Nephron (organoid): ENCODE measurements around the gene KIF26A.

Experiments
- H3K27ac Mint-ChIP-seq, 3 experiments: 2 replicates each; pipeline ENCODE4 v1.8.0; 2020; ENCODE audit warnings: mixed read lengths in 3 of 3, mild to moderate bottlenecking in 2 of 3, moderate library complexity in 1 of 3
- H3K27me3 Mint-ChIP-seq: 2 replicates; pipeline ENCODE4 v1.8.0; 2021; ENCODE audit warnings: low read depth, mild to moderate bottlenecking, moderate library complexity, mixed read lengths
- H3K36me3 Mint-ChIP-seq: 2 replicates; pipeline ENCODE4 v1.8.0; 2020; ENCODE audit warnings: low read depth, mixed read lengths
- H3K4me1 Mint-ChIP-seq: 2 replicates; pipeline ENCODE4 v1.8.0; 2020; ENCODE audit warnings: mixed read lengths
- H3K4me3 Mint-ChIP-seq, 3 experiments: 2 replicates each; pipeline ENCODE4 v1.8.0; 2020; ENCODE audit warnings: mild to moderate bottlenecking in 3 of 3, mixed read lengths in 3 of 3, moderate library complexity in 2 of 3
- H3K9me3 Mint-ChIP-seq: 2 replicates; pipeline ENCODE4 v1.8.0; 2020; ENCODE audit warnings: mixed read lengths
- TF ChIP-seq, protein P1 (sequence below), 3 experiments: fragments of 200-600 bp; sonication (generic); IDR thresholded peaks; one replicate each; pipeline ENCODE4 v1.5.0; 2021; ENCODE audit warnings: antibody characterized with exemption in 3 of 3; ENCODE audit not compliant: unreplicated experiment in 3 of 3

The KIF26A gene

DNA sequence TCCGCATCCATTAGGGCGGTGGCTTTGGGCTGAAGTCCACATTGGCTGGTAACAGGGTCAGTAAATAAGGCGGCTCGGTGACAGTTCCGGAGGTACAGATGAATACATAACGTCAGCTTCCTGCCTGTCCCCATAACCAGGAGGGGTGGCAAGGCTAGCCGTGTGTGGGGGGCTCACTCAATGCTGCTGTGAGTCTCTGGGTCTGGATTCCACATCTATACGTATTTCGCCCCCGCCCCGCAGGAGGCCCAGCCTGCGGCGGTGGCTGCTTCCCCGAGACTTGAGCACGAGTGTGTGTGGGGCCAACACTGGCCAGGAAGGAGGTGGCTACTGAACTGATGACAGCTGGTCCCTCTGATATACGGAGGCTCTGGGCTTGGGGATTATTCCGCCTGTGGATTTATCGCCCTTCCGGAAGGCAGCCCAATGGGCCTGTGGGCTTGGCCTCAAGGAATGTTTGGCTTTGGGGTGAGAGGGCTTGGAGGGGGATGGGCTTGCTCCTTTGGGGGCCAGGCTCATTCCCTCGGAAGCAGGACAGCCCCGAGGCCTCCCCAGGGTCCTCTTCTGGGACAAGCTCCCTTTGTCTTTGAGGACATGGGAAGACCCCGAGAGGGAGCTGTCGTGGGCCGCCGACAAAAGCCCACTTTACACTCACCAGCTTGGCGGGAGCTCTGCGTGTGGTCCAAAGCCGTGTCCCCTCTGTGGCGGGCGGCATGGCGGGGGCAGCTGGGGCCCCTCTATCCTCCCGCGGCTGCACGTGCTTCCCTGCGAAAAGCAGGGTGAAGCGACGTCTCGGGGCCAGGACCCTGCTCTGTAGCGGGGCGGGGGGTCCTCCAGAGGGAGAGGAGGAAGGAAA is 82.1 kb downstream of the KIF26A start:
- peaks cover 38% of the 10 kb centered on the region for H3K4me1 Mint-ChIP-seq
- H3K27ac Mint-ChIP-seq, result peak overlapping the region in 2 of 3 experiments; percentile 55 to 71
- H3K27me3 Mint-ChIP-seq, result peaks cover 34% of the 10 kb centered on the region
- TF ChIP-seq, protein P1, sequence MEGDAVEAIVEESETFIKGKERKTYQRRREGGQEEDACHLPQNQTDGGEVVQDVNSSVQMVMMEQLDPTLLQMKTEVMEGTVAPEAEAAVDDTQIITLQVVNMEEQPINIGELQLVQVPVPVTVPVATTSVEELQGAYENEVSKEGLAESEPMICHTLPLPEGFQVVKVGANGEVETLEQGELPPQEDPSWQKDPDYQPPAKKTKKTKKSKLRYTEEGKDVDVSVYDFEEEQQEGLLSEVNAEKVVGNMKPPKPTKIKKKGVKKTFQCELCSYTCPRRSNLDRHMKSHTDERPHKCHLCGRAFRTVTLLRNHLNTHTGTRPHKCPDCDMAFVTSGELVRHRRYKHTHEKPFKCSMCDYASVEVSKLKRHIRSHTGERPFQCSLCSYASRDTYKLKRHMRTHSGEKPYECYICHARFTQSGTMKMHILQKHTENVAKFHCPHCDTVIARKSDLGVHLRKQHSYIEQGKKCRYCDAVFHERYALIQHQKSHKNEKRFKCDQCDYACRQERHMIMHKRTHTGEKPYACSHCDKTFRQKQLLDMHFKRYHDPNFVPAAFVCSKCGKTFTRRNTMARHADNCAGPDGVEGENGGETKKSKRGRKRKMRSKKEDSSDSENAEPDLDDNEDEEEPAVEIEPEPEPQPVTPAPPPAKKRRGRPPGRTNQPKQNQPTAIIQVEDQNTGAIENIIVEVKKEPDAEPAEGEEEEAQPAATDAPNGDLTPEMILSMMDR (IDR thresholded peaks at IDR 0.05; ENCODE audit: unreplicated experiment in 3 of 3), result no peak
- no peaks in the 10 kb centered on the region for H3K36me3 Mint-ChIP-seq
- no peaks in the 10 kb centered on the region for H3K9me3 Mint-ChIP-seq
- H3K4me3 Mint-ChIP-seq, result peak overlapping the region in 1 of 3 experiments; percentile 12

DNA sequence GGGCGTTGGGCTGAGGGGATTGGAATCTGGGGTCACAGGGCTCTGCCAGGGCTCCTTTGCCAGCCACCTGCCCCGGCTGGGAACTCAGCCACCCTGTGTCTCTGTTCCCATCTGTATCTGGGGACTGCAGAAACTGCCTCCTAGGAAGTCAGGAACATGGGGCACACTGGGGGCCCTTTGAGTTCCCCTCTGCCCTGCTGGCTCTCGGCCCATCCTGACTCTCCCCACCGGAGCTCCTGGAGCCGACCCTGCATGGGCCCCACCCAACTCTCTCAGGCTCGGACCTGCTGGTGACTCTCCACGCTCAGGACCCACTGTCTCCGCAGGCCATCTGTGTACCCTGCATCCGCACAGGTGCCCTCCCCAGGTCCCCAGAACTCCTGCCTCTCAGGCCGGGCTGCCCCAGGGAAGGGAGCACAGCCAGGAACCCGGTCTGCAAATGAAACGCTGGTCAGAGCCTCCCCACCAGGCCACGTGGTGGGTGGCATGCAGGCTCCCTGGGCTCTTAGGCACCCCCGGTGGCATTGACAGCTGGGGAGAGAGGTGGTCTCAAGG is 82.8 kb downstream of the KIF26A start:
- H3K36me3 Mint-ChIP-seq, result no peaks in the 10 kb centered on the region
- TF ChIP-seq, protein P1 (IDR thresholded peaks at IDR 0.05; ENCODE audit: unreplicated experiment in 3 of 3), result no peak
- H3K4me1 Mint-ChIP-seq, result peaks cover 41% of the 10 kb centered on the region
- H3K27ac Mint-ChIP-seq, result no peak overlapping the region
- no peaks in the 10 kb centered on the region for H3K9me3 Mint-ChIP-seq
- peaks cover 31% of the 10 kb centered on the region for H3K27me3 Mint-ChIP-seq
- no peak overlapping the region for H3K4me3 Mint-ChIP-seq

GRCh38 chr14:104221636-104222369 is 83.4 kb downstream of the KIF26A start:
- TF ChIP-seq, protein P1 (IDR thresholded peaks at IDR 0.05; ENCODE audit: unreplicated experiment in 3 of 3), result no peak
- peak overlapping the region in 2 of 3 experiments; percentile 53 to 54 for H3K27ac Mint-ChIP-seq
- H3K27me3 Mint-ChIP-seq, result peaks cover 31% of the 10 kb centered on the region
- H3K4me1 Mint-ChIP-seq, result peaks cover 47% of the 10 kb centered on the region
- H3K4me3 Mint-ChIP-seq, result peak overlapping the region in 2 of 3 experiments; percentile 34 to 60
- H3K9me3 Mint-ChIP-seq, result no peaks in the 10 kb centered on the region
- no peaks in the 10 kb centered on the region for H3K36me3 Mint-ChIP-seq

DNA sequence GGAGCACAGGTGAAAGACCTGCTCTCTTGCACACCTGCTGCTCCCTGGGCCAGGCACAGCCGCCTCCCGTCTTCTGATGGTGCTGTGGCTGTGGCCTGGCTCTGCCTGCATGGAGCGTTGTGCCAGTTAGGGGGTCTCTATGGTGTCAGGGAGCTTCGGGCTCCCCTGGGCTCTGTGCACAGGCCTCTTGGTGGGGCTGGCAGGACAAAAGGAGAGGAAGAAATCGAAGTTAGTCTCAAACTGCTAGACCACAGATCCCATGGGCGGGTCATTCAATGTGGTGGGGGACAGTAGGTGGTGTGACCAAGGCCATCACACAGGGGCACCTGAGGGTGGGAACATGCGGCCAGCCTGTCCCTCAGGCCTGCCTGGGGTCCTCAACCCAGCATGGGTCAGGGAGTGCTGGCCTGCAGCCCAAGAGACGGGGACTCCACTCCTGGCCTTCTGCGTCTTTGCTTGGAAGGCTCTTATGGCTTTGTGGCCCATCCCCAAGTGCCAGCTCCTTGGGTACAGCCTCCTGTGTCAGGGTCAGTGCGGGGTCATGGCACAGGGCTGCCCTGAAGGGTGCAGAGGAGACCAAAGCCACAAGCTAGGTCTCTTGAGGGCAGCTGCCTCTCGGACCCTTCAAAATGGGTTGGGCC is 84.1 kb downstream of the KIF26A start:
- H3K4me1 Mint-ChIP-seq, result peaks cover 47% of the 10 kb centered on the region
- H3K9me3 Mint-ChIP-seq, result no peaks in the 10 kb centered on the region
- H3K36me3 Mint-ChIP-seq, result no peaks in the 10 kb centered on the region
- H3K27ac Mint-ChIP-seq, result peak overlapping the region in 2 of 3 experiments; percentile 53 to 54
- TF ChIP-seq, protein P1 (IDR thresholded peaks at IDR 0.05; ENCODE audit: unreplicated experiment in 3 of 3), result no peak
- H3K27me3 Mint-ChIP-seq, result peaks cover 31% of the 10 kb centered on the region
- H3K4me3 Mint-ChIP-seq, result peak overlapping the region in 2 of 3 experiments; percentile 34 to 60

DNA sequence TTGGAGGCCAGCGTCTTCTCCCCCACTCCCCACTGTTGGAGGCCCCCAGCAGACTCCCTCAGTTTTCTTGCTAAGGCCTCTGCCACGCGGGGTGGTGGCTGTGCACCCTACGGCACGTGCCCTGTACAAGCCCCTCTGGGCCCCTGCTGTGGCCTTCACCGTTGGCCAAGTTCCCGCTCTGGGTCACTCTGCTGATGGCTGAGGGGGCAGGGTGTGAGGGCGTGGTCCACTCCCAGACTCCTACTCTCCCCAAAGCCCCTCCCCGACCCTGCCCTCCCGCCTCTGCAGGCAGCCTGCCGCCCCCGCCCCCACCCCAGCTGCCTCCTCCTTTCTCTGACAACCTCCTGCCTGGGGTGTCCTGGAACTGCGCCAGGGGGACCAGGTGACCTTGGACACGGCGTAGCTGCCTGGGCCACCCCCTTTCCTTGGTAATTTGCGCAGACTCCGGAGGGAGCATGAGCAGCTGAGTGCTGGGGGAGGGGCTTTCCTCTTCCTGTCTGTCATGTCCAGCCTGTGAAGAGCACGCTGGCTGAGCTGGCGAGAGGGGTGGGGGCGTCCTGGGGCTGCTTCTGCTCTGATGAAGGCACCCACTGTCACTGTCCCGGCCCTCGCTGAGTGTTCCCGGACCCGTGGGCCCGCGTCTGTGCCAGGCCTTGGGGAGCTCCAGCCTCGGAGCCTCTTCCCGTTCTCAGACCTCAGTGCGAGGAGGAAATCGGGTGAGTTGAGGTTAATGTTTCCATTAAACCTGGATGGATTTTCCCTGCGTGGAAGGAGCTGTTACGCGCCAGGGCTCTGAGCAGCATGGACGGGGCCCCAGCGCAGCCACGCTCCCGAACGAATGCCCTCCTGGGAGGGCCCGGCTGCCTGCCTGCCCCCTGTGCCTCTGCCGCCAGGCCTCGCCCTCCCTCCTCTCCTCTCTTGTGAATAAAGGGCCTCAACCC is 85.0 kb downstream of the KIF26A start:
- TF ChIP-seq, protein P1 (IDR thresholded peaks at IDR 0.05; ENCODE audit: unreplicated experiment in 3 of 3), result no peak
- peak overlapping the region; percentile 83 to 93 (median 90) for H3K4me3 Mint-ChIP-seq
- H3K36me3 Mint-ChIP-seq, result no peaks in the 10 kb centered on the region
- no peaks in the 10 kb centered on the region for H3K9me3 Mint-ChIP-seq
- H3K4me1 Mint-ChIP-seq, result peaks cover 52% of the 10 kb centered on the region
- H3K27me3 Mint-ChIP-seq, result peaks cover 26% of the 10 kb centered on the region
- peak overlapping the region; percentile 86 to 96 (median 92) for H3K27ac Mint-ChIP-seq
